ENCODE results near the gene COX7B. TPM values are rescaled to one million over a fixed set of nuclear protein-coding genes. Genes with fewer than 3 reads are reported as not detected.

Gene COX7B
- total RNA-seq, 1 experiment from 2014 or later = 561 TPM

DNA sequence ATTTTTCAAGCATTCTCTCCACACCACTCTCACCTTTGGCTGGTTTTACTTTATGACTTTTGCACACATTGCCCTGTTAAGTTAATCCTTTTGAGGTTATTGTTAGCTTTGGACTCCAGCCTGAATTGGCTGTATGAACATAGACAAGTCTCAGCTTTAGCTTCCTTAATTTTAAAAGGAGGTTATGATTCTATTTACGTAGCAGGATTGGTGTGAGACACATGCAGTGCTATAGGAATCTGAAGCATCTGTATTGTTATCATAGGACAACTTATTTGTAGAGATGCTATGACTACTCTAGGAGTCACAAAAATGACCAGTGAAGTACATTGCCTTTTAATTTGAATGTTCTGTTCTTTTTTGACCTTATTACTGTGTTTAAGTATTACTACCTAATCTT lies 54.4 kb downstream of the COX7B start:
- DNase-seq (ENCODE audit: low read depth in 1 of 2, low spot score in 2 of 2) = peak in 1 of 2 experiments; percentile 2
- peaks cover 7% of the 10 kb centered on the region for H3K4me1 ChIP-seq (replicated peaks)
- no peaks in the 10 kb centered on the region for H3K9me3 ChIP-seq (replicated peaks)
- H3K27ac ChIP-seq = no peak overlapping the region
- no peaks in the 10 kb centered on the region for H3K27me3 ChIP-seq (replicated peaks)
- no peak overlapping the region for H3K4me3 ChIP-seq
- no peaks in the 10 kb centered on the region for H3K36me3 ChIP-seq

Other genes with a start within 250 kb of the COX7B start
- 26.6 and 53.7 TPM in 2 replicates for gene ATRX, start 113.3 kb upstream of the COX7B start, total RNA-seq (2014; rRNA removed; shearing (Covaris generic))
- gene MAGT1, start 4.0 kb upstream of the COX7B start, total RNA-seq (2014; rRNA removed; shearing (Covaris generic)) = 71.1 and 85.9 TPM in 2 replicates
- gene ATP7A, start 11.2 kb downstream of the COX7B start, total RNA-seq (2014; rRNA removed; shearing (Covaris generic)) = 20.2 and 26.5 TPM in 2 replicates
- not detected in 2 replicates for gene PGAM4, start 70.2 kb downstream of the COX7B start, total RNA-seq (2014; rRNA removed; shearing (Covaris generic))
- 473 and 636 TPM in 2 replicates for gene PGK1, start 204.8 kb downstream of the COX7B start, total RNA-seq (2014; rRNA removed; shearing (Covaris generic))
- gene TAF9B, start 240.2 kb downstream of the COX7B start, total RNA-seq (2014; rRNA removed; shearing (Covaris generic)) = 31.4 and 53.8 TPM in 2 replicates

All from SJSA1 (cell line).